ENCODE measurements around the gene ZBTB12.
"Not testable (repeated sequence)": the region's sequence is repeated elsewhere in the genome, so short reads cannot be mapped to it uniquely, and the experiment has no call there.

ZBTB12 gene

GRCh38 chr6:31920811-31921210, 18.9 kb upstream of the ZBTB12 start:
- no peak for DNase-seq

- DNase-seq = no peak
Observed at GRCh38 chr6:31919624-31920303, 17.9 kb upstream of the ZBTB12 start.

- DNase-seq = no peak
Observed at GRCh38 chr6:31918069-31918720, 16.3 kb upstream of the ZBTB12 start.

- no peak for DNase-seq
Observed at GRCh38 chr6:31915756-31916155, 13.9 kb upstream of the ZBTB12 start.

- no peak for DNase-seq
Observed at GRCh38 chr6:31915351-31915750, 13.5 kb upstream of the ZBTB12 start.

GRCh38 chr6:31911826-31912585, 10.1 kb upstream of the ZBTB12 start:
- DNase-seq = no peak

- not testable (repeated sequence) for DNase-seq
Observed at GRCh38 chr6:31909298-31909697, 7.4 kb upstream of the ZBTB12 start.

GRCh38 chr6:31908791-31909190, 6.9 kb upstream of the ZBTB12 start:
- DNase-seq = no peak

GRCh38 chr6:31908255-31908654, 6.4 kb upstream of the ZBTB12 start:
- not testable (repeated sequence) for DNase-seq

- no peak for DNase-seq
Observed at GRCh38 chr6:31907158-31907813, 5.4 kb upstream of the ZBTB12 start.

- not testable (repeated sequence) for DNase-seq
Observed at GRCh38 chr6:31906727-31907126, 4.8 kb upstream of the ZBTB12 start.

GRCh38 chr6:31906122-31906521, 4.2 kb upstream of the ZBTB12 start:
- no peak for DNase-seq

- no peak for DNase-seq
Observed at GRCh38 chr6:31905041-31905440, 3.2 kb upstream of the ZBTB12 start.

- no peak for DNase-seq
Observed at GRCh38 chr6:31903957-31904356, 2.1 kb upstream of the ZBTB12 start.

GRCh38 chr6:31901415-31901952, 402 bp downstream of the ZBTB12 start:
- peak; percentile 40 to 76 (median 67) for DNase-seq

- DNase-seq = no peak
Observed at GRCh38 chr6:31900917-31901414, 920 bp downstream of the ZBTB12 start.

GRCh38 chr6:31899882-31900722, 1.8 kb downstream of the ZBTB12 start:
- no peak for DNase-seq

GRCh38 chr6:31899215-31899614, 2.7 kb downstream of the ZBTB12 start:
- no peak for DNase-seq

- DNase-seq = peak in 1 of 4 experiments; percentile 24
Observed at GRCh38 chr6:31898383-31899011, 3.4 kb downstream of the ZBTB12 start.

GRCh38 chr6:31897612-31898382, 4.1 kb downstream of the ZBTB12 start, which contains the start of gene EHMT2:
Gene EHMT2, minus strand, starts transcription at chr6:31897698. Its CDS starts 21 bp downstream, at chr6:31897677.
- DNase-seq = peak; percentile 61 to 83 (median 68)

All from activated naive CD4-positive, alpha-beta T cell (primary cell).